CD4-positive, alpha-beta T cell treated with Interleukin-17A for 4 hours (primary cell): ENCODE results near the gene FCN2.
"Not testable (repeated sequence)": the region's sequence is repeated elsewhere in the genome, so short reads cannot be mapped to it uniquely, and the experiment has no call there.

Source experiments
- DNase-seq: peaks from one replicate; pipeline ENCODE4 v3.0.0-alpha.2; 2020; ENCODE audit warnings: mixed read lengths

The FCN2 gene

GRCh38 chr9:134847752-134848432 is 32.7 kb upstream of the FCN2 start:
- DNase-seq, result no peak

- no peak for DNase-seq
Measured at GRCh38 chr9:134848504-134848903, 32.1 kb upstream of the FCN2 start.

GRCh38 chr9:134850611-134851010 is 30.0 kb upstream of the FCN2 start:
- no peak for DNase-seq

GRCh38 chr9:134851020-134851419 is 29.6 kb upstream of the FCN2 start:
- DNase-seq, result no peak

GRCh38 chr9:134852906-134853654 is 27.5 kb upstream of the FCN2 start:
- DNase-seq, result no peak

GRCh38 chr9:134853893-134854292 is 26.7 kb upstream of the FCN2 start:
- DNase-seq, result no peak

- no peak for DNase-seq
Measured at GRCh38 chr9:134854541-134854981, 26.0 kb upstream of the FCN2 start.

- no peak for DNase-seq
Measured at GRCh38 chr9:134855231-134855899, 25.2 kb upstream of the FCN2 start.

- no peak for DNase-seq
Measured at GRCh38 chr9:134855900-134856377, 24.7 kb upstream of the FCN2 start.

- not testable (repeated sequence) for DNase-seq
Measured at GRCh38 chr9:134857451-134857850, 23.2 kb upstream of the FCN2 start.

GRCh38 chr9:134858051-134858841 is 22.4 kb upstream of the FCN2 start:
- DNase-seq, result no peak

- DNase-seq, result no peak
Measured at GRCh38 chr9:134860510-134860909, 20.1 kb upstream of the FCN2 start.

- DNase-seq, result no peak
Measured at GRCh38 chr9:134861595-134862334, 18.8 kb upstream of the FCN2 start.

- DNase-seq, result no peak
Measured at GRCh38 chr9:134863306-134863902, 17.2 kb upstream of the FCN2 start.

GRCh38 chr9:134863941-134864820 is 16.4 kb upstream of the FCN2 start:
- DNase-seq, result no peak

GRCh38 chr9:134864821-134865190 is 15.8 kb upstream of the FCN2 start:
- DNase-seq, result no peak

GRCh38 chr9:134867917-134868750 is 12.5 kb upstream of the FCN2 start:
- no peak for DNase-seq

GRCh38 chr9:134868751-134869553 is 11.7 kb upstream of the FCN2 start:
- no peak for DNase-seq
